Measurements from ENCODE around the gene HLA-DRB5. TPM values are rescaled to one million over a fixed set of nuclear protein-coding genes. Genes with fewer than 3 reads are reported as not detected.
"Not testable (repeated sequence)": the region's sequence is repeated elsewhere in the genome, so short reads cannot be mapped to it uniquely, and the experiment has no call there.

The HLA-DRB5 gene
- 0.13 TPM in 1 of 2 replicates, not detected in the other for total RNA-seq
- polyA plus RNA-seq (2012) = not detected

GRCh38 chr6:32529697-32530430, at the start of gene HLA-DRB5:
Gene HLA-DRB5 (minus strand): TSS chr6:32530287. CDS start chr6:32530224, 63 bp downstream.
- DNase-seq (ENCODE audit: low read depth) = no peak

- DNase-seq (ENCODE audit: low read depth) = no peak
These were observed 48.9 kb upstream of the HLA-DRB5 start for GRCh38 chr6:32578962-32579361.

- DNase-seq (ENCODE audit: low read depth) = not testable (repeated sequence)
These were observed 47.4 kb upstream of the HLA-DRB5 start for GRCh38 chr6:32577493-32577892.

- DNase-seq (ENCODE audit: low read depth) = no peak
These were observed 46.2 kb upstream of the HLA-DRB5 start for GRCh38 chr6:32576250-32576649.

GRCh38 chr6:32570363-32570905, 40.3 kb upstream of the HLA-DRB5 start:
- no peak for DNase-seq (ENCODE audit: low read depth)

GRCh38 chr6:32568561-32568960, 38.5 kb upstream of the HLA-DRB5 start:
- no peak for DNase-seq (ENCODE audit: low read depth)

GRCh38 chr6:32566957-32567356, 36.9 kb upstream of the HLA-DRB5 start:
- DNase-seq (ENCODE audit: low read depth) = no peak

- no peak for DNase-seq (ENCODE audit: low read depth)
These were observed 35.4 kb upstream of the HLA-DRB5 start for GRCh38 chr6:32565511-32565910.

GRCh38 chr6:32562940-32563339, 32.9 kb upstream of the HLA-DRB5 start:
- DNase-seq (ENCODE audit: low read depth) = no peak

GRCh38 chr6:32559747-32560146, 29.7 kb upstream of the HLA-DRB5 start:
- no peak for DNase-seq (ENCODE audit: low read depth)

- no peak for DNase-seq (ENCODE audit: low read depth)
These were observed 28.5 kb upstream of the HLA-DRB5 start for GRCh38 chr6:32558426-32559057.

- no peak for DNase-seq (ENCODE audit: low read depth)
These were observed 24.3 kb upstream of the HLA-DRB5 start for GRCh38 chr6:32554116-32554965.

- DNase-seq (ENCODE audit: low read depth) = no peak
These were observed 23.1 kb upstream of the HLA-DRB5 start for GRCh38 chr6:32553037-32553742.

GRCh38 chr6:32551410-32551809, 21.3 kb upstream of the HLA-DRB5 start:
- DNase-seq (ENCODE audit: low read depth) = no peak

- no peak for DNase-seq (ENCODE audit: low read depth)
These were observed 9.8 kb upstream of the HLA-DRB5 start for GRCh38 chr6:32539839-32540238.

- DNase-seq (ENCODE audit: low read depth) = not testable (repeated sequence)
These were observed 325 bp upstream of the HLA-DRB5 start for GRCh38 chr6:32530431-32530793.

- DNase-seq (ENCODE audit: low read depth) = no peak
These were observed 7.6 kb downstream of the HLA-DRB5 start for GRCh38 chr6:32522302-32523047.

GRCh38 chr6:32519910-32520258, 10.2 kb downstream of the HLA-DRB5 start:
- DNase-seq (ENCODE audit: low read depth) = no peak

- DNase-seq (ENCODE audit: low read depth) = no peak
These were observed 10.8 kb downstream of the HLA-DRB5 start for GRCh38 chr6:32519118-32519909.
